ENCODE results near the gene EEF1AKMT1.
"Not testable (repeated sequence)": the region's sequence is repeated elsewhere in the genome, so short reads cannot be mapped to it uniquely, and the experiment has no call there.

Gene EEF1AKMT1

DNA sequence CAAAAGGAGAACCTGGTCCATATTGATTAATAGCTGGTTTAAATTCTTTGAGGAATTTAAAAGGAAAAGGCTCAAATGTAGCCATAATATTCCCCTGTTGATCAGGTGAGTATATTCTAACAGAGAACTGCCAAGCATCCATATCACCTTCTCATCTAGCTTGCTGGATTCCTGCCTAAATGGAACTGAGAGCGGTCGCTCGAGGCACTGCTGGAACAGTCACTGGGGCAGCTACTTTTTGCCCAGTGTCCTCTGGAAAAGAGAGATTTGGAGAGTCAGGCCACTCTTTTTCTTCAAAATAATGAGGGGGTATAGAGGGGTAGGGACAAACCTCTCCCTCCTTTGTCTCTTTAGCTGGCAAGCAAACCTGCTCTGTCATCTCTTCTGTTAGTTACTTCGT lies 89.7 kb downstream of the EEF1AKMT1 start:
- Histone ChIP-seq H3K4me3 (ENCODE audit: low read length) (no peak overlapping the region), H3K9ac (ENCODE audit: low read length) (no peak overlapping the region), H3K36me3 (ENCODE audit: control insufficient read depth, insufficient read depth, low read length) (no peaks in the 10 kb centered on the region), H3K9me3 (ENCODE audit: control insufficient read depth, low read length) (no peaks in the 10 kb centered on the region), H3K27me3 (ENCODE audit: control insufficient read depth, insufficient read depth, low read length) (no peaks in the 10 kb centered on the region), H3K4me1 (ENCODE audit: control insufficient read depth, insufficient read depth, low read length) (no peaks in the 10 kb centered on the region)

DNA sequence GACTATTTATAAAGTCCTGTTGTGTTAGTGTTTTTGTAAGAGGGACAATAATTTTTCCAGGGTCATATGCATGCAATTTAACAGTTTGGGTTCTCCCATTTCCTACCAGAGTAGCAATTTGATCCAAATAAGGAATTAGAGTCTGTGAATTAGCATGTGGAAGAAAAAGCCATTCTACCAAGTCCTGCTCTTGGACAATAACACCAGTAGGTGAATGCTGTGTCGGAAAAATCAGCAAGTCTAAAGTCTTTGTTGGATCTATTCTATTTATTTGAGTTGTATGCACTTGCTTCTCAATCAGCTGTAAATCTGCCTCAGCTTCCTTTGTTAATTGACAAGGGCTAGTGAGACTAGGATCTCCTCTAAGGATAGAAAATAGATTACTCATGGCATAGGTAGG lies 91.7 kb downstream of the EEF1AKMT1 start:
- no peaks in the 10 kb centered on the region for H3K27me3 ChIP-seq (ENCODE audit: control insufficient read depth, insufficient read depth, low read length)
- no peaks in the 10 kb centered on the region for H3K4me1 ChIP-seq (ENCODE audit: control insufficient read depth, insufficient read depth, low read length)
- no peaks in the 10 kb centered on the region for H3K36me3 ChIP-seq (ENCODE audit: control insufficient read depth, insufficient read depth, low read length)
- no peaks in the 10 kb centered on the region for H3K9me3 ChIP-seq (ENCODE audit: control insufficient read depth, low read length)
- H3K4me3 ChIP-seq (ENCODE audit: low read length), result no peak overlapping the region
- no peak overlapping the region for H3K9ac ChIP-seq (ENCODE audit: low read length)

GRCh38 chr13:20681481-20681880 lies 92.3 kb downstream of the EEF1AKMT1 start:
- not testable (repeated sequence) for H3K9me3 ChIP-seq (ENCODE audit: control insufficient read depth, low read length); H3K27me3 ChIP-seq (ENCODE audit: control insufficient read depth, insufficient read depth, low read length); H3K36me3 ChIP-seq (ENCODE audit: control insufficient read depth, insufficient read depth, low read length); H3K4me1 ChIP-seq (ENCODE audit: control insufficient read depth, insufficient read depth, low read length); H3K9ac ChIP-seq (ENCODE audit: low read length); H3K4me3 ChIP-seq (ENCODE audit: low read length)

- Histone ChIP-seq H3K36me3 (ENCODE audit: control insufficient read depth, insufficient read depth, low read length) (no peaks in the 10 kb centered on the region), H3K4me1 (ENCODE audit: control insufficient read depth, insufficient read depth, low read length) (peaks cover 3% of the 10 kb centered on the region), H3K9ac (ENCODE audit: low read length) (no peak overlapping the region), H3K4me3 (ENCODE audit: low read length) (no peak overlapping the region), H3K9me3 (ENCODE audit: control insufficient read depth, low read length) (no peaks in the 10 kb centered on the region), H3K27me3 (ENCODE audit: control insufficient read depth, insufficient read depth, low read length) (no peaks in the 10 kb centered on the region)
Observed at GRCh38 chr13:20680416-20681080, 93.2 kb downstream of the EEF1AKMT1 start.

DNA sequence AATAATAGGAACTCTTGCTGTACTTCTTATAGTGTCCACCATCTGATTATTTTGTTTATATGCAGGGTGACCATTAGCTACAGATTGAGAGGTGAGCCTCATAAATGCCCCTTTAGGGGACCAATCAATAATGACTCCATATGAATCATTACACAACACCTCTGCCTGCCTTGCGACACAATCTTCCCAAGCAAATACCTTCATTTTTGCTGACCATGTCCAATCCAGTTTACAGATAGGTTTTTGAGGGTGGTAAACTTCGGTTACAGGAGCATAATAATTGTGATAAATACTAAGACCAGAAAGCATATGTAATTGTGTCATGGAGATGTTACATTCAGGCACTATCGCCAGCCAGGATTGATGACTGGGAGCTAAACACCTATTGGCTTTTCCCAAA lies 93.9 kb downstream of the EEF1AKMT1 start:
- Histone ChIP-seq H3K4me1 (ENCODE audit: control insufficient read depth, insufficient read depth, low read length) (peaks cover 3% of the 10 kb centered on the region), H3K4me3 (ENCODE audit: low read length) (no peak overlapping the region), H3K9ac (ENCODE audit: low read length) (no peak overlapping the region), H3K36me3 (ENCODE audit: control insufficient read depth, insufficient read depth, low read length) (no peaks in the 10 kb centered on the region), H3K9me3 (ENCODE audit: control insufficient read depth, low read length) (no peaks in the 10 kb centered on the region), H3K27me3 (ENCODE audit: control insufficient read depth, insufficient read depth, low read length) (no peaks in the 10 kb centered on the region)

Measured in mucosa of stomach (tissue), 1 donor.